Measurements from ENCODE around the gene CTSL.
"Not testable (repeated sequence)": the region's sequence is repeated elsewhere in the genome, so short reads cannot be mapped to it uniquely, and the experiment has no call there.

GRCh38 chr9:87744247-87744646, 18.3 kb downstream of the CTSL start:
- TF ChIP-seq POLR2A (IDR thresholded peaks at IDR 0.05; ENCODE audit: low read depth); CTCF (IDR thresholded peaks at IDR 0.05): not testable (repeated sequence)

Measured in esophagus muscularis mucosa (tissue), 3 donors.